Measurements from ENCODE around the gene COPS2. TPM values are rescaled to one million over a fixed set of nuclear protein-coding genes. Genes with fewer than 3 reads are reported as not detected.
A peak's percentile ranks its signal among the peaks of the same experiment; 100 is the strongest.

COPS2 gene
- total and polyA plus RNA-seq, 2 of the 13 experiments (the other 11 are each of a cell fraction or from before 2014, with no cell fraction given), result 37.8 to 66.3 TPM

DNA sequence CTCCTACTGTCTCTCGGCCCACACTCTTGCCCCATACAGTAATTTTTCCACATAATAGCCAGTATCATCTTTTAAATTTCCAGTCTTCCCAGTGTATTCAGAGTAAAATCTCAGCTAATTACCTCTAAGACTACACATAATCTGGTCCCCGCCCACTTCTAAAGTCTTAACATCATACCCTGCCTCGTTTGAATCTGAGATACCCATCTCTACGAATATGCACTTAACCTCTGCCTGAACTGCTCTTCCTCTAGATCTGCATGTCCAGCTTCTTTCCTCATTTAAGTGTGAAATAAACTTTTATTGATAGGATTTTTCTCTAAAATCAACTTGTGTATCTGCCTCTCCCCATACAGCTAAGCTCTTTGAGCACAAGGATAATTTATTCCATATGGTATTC, 34.6 kb downstream of the COPS2 start:
- no peak for ATAC-seq
- H3K27ac ChIP-seq (ENCODE audit: extremely low read length, insufficient read depth, low read length), result no peak overlapping the region
- CTCF ChIA-PET (ENCODE audit: low intra/inter-chr PET ratio, low total read pairs), result no interaction called here
- BruUV-seq (replicated peaks), result no TSS peak
- H4K20me1 ChIP-seq (ENCODE audit: insufficient read depth, low read length), result no peaks in the 10 kb centered on the region
- no peaks in the 10 kb centered on the region; a peak in 1 of 5 replicates for H3K27me3 ChIP-seq (ENCODE audit: control insufficient read depth in 1 of 2, insufficient read depth in 2 of 2, low read length in 2 of 2)
- in situ Hi-C loops (cut with HindIII; ENCODE audit: extremely low pct_ligation_motif_present, low pct_unique_long_range_greater_than_20kb) (no loop called here), intact Hi-C loops (cut with micrococcal nuclease; ENCODE audit: unreplicated experiment) (no loop called here)
- no peak overlapping the region for H3K4me3 ChIP-seq (replicated peaks in 1 of 3; ENCODE audit: insufficient read depth in 1 of 3, low read depth in 2 of 3, low read length in 3 of 3)
- FAIRE-seq, result no peak
- H3K9ac ChIP-seq (ENCODE audit: insufficient read depth, low read depth, low read length), result no peak overlapping the region
- H3K36me3 ChIP-seq (replicated peaks in 1 of 2; ENCODE audit: control insufficient read depth in 1 of 2, insufficient read depth in 2 of 2, low read length in 2 of 2), result peaks cover 0 to 2% of the 10 kb centered on the region in 2 experiments; a peak in 1 of 5 replicates
- DNase-seq (ENCODE audit: low spot score), result no peak
- H3K9me3 ChIP-seq (ENCODE audit: low read length), result no peaks in the 10 kb centered on the region
- WGBS (ENCODE audit: low lambda C conversion rate), result 94% methylated on average over 4 of the region's 4 CpGs
- no peaks in the 10 kb centered on the region for H3K4me1 ChIP-seq (ENCODE audit: insufficient read depth, low read length)
- no peaks in the 10 kb centered on the region for H3K79me2 ChIP-seq (ENCODE audit: insufficient read depth, low read length)
- no peak overlapping the region for H2AFZ ChIP-seq (ENCODE audit: low read length)
- POLR2A ChIA-PET, result no interaction called here
- no peak overlapping the region for H3K4me2 ChIP-seq (ENCODE audit: low read depth, low read length)
- peak; percentile 59 for TF ChIP-seq RBM22 (optimal IDR thresholded peaks at IDR 0.05; ENCODE audit: low read length)
- TF ChIP-seq ZNF570 (CRISPR knock-in tag; IDR thresholded peaks at IDR 0.05; ENCODE audit: borderline replicate concordance), result no peak

DNA sequence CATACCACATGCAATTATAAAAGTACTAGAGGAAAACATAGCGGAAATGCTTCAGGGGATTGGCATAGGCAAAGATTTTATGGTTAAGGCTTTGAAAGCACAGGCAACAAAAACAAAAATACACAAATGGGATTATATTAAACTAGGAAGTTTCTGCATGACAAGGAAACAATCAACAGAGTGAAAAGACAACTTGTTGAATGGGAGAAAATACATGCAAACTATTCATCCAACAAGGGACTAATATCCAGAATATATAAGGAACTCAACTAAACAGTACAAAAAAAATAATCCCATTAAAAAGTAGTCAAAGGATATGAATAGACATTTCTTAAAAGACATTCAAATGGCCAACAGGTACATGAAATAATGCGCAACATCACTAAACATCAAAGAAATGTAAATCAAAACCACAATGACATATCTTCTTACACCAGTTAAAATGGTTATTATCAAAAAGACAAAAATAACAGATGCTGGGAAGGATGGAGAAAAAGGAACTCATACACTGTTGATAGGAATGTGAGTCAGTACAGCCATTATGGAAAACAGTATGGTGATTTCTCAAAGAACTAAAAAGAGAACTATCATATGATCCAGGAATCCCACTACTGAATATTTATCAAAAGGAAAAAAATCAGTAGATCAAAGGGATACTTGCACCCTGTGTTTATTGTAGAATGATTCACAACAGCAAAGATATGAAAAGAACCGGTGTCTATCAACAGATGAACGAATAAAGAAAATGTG, 39.1 kb downstream of the COPS2 start:
- Histone ChIP-seq H4K20me1 (ENCODE audit: insufficient read depth, low read length) (no peaks in the 10 kb centered on the region), H3K4me3 (replicated peaks in 1 of 3; ENCODE audit: insufficient read depth in 1 of 3, low read depth in 2 of 3, low read length in 3 of 3) (no peak overlapping the region), H3K79me2 (ENCODE audit: insufficient read depth, low read length) (no peaks in the 10 kb centered on the region), H3K27me3 (ENCODE audit: control insufficient read depth in 1 of 2, insufficient read depth in 2 of 2, low read length in 2 of 2) (no peaks in the 10 kb centered on the region; a peak in 1 of 5 replicates), H3K9ac (ENCODE audit: insufficient read depth, low read depth, low read length) (no peak overlapping the region), H3K27ac (ENCODE audit: extremely low read length, insufficient read depth, low read length) (no peak overlapping the region), H3K4me2 (ENCODE audit: low read depth, low read length) (no peak overlapping the region), H3K9me3 (ENCODE audit: low read length) (peaks cover 7% of the 10 kb centered on the region; the same call in 1 of the 2 replicates), H2AFZ (ENCODE audit: low read length) (no peak overlapping the region), H3K36me3 (replicated peaks in 1 of 2; ENCODE audit: control insufficient read depth in 1 of 2, insufficient read depth in 2 of 2, low read length in 2 of 2) (peaks cover under 1 to 4% of the 10 kb centered on the region in 2 experiments; a peak in 1 of 5 replicates), H3K4me1 (ENCODE audit: insufficient read depth, low read length) (no peaks in the 10 kb centered on the region)
- DNase-seq (ENCODE audit: low spot score) (no peak), ATAC-seq (no peak), FAIRE-seq (no peak)
- intact Hi-C loops (cut with micrococcal nuclease; ENCODE audit: unreplicated experiment), result no loop called here
- 97% methylated on average over 4 of the region's 4 CpGs for WGBS (ENCODE audit: low lambda C conversion rate)
- BruUV-seq (replicated peaks), result no TSS peak
- POLR2A ChIA-PET, result no interaction called here
- CTCF ChIA-PET (ENCODE audit: low intra/inter-chr PET ratio, low total read pairs), result no interaction called here
- in situ Hi-C loops (cut with HindIII; ENCODE audit: extremely low pct_ligation_motif_present, low pct_unique_long_range_greater_than_20kb), result no loop called here
- TF ChIP-seq, protein P1, sequence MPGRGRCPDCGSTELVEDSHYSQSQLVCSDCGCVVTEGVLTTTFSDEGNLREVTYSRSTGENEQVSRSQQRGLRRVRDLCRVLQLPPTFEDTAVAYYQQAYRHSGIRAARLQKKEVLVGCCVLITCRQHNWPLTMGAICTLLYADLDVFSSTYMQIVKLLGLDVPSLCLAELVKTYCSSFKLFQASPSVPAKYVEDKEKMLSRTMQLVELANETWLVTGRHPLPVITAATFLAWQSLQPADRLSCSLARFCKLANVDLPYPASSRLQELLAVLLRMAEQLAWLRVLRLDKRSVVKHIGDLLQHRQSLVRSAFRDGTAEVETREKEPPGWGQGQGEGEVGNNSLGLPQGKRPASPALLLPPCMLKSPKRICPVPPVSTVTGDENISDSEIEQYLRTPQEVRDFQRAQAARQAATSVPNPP (CRISPR knock-in tag; IDR thresholded peaks at IDR 0.05), result no peak
- TF ChIP-seq, protein P2, sequence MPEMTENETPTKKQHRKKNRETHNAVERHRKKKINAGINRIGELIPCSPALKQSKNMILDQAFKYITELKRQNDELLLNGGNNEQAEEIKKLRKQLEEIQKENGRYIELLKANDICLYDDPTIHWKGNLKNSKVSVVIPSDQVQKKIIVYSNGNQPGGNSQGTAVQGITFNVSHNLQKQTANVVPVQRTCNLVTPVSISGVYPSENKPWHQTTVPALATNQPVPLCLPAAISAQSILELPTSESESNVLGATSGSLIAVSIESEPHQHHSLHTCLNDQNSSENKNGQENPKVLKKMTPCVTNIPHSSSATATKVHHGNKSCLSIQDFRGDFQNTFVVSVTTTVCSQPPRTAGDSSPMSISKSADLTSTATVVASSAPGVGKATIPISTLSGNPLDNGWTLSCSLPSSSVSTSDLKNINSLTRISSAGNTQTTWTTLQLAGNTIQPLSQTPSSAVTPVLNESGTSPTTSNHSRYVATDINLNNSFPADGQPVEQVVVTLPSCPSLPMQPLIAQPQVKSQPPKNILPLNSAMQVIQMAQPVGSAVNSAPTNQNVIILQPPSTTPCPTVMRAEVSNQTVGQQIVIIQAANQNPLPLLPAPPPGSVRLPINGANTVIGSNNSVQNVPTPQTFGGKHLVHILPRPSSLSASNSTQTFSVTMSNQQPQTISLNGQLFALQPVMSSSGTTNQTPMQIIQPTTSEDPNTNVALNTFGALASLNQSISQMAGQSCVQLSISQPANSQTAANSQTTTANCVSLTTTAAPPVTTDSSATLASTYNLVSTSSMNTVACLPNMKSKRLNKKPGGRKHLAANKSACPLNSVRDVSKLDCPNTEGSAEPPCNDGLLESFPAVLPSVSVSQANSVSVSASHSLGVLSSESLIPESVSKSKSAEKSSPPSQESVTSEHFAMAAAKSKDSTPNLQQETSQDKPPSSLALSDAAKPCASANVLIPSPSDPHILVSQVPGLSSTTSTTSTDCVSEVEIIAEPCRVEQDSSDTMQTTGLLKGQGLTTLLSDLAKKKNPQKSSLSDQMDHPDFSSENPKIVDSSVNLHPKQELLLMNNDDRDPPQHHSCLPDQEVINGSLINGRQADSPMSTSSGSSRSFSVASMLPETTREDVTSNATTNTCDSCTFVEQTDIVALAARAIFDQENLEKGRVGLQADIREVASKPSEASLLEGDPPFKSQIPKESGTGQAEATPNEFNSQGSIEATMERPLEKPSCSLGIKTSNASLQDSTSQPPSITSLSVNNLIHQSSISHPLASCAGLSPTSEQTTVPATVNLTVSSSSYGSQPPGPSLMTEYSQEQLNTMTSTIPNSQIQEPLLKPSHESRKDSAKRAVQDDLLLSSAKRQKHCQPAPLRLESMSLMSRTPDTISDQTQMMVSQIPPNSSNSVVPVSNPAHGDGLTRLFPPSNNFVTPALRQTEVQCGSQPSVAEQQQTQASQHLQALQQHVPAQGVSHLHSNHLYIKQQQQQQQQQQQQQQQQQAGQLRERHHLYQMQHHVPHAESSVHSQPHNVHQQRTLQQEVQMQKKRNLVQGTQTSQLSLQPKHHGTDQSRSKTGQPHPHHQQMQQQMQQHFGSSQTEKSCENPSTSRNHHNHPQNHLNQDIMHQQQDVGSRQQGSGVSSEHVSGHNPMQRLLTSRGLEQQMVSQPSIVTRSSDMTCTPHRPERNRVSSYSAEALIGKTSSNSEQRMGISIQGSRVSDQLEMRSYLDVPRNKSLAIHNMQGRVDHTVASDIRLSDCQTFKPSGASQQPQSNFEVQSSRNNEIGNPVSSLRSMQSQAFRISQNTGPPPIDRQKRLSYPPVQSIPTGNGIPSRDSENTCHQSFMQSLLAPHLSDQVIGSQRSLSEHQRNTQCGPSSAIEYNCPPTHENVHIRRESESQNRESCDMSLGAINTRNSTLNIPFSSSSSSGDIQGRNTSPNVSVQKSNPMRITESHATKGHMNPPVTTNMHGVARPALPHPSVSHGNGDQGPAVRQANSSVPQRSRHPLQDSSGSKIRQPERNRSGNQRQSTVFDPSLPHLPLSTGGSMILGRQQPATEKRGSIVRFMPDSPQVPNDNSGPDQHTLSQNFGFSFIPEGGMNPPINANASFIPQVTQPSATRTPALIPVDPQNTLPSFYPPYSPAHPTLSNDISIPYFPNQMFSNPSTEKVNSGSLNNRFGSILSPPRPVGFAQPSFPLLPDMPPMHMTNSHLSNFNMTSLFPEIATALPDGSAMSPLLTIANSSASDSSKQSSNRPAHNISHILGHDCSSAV (CRISPR knock-in tag; IDR thresholded peaks at IDR 0.05; ENCODE audit: borderline replicate concordance), result no peak
- TF ChIP-seq, protein P3, sequence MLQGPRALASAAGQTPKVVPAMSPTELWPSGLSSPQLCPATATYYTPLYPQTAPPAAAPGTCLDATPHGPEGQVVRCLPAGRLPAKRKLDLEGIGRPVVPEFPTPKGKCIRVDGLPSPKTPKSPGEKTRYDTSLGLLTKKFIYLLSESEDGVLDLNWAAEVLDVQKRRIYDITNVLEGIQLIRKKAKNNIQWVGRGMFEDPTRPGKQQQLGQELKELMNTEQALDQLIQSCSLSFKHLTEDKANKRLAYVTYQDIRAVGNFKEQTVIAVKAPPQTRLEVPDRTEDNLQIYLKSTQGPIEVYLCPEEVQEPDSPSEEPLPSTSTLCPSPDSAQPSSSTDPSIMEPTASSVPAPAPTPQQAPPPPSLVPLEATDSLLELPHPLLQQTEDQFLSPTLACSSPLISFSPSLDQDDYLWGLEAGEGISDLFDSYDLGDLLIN (CRISPR knock-in tag; IDR thresholded peaks at IDR 0.05; ENCODE audit: borderline replicate concordance), result no peak

All from HepG2 (cell line).